KMS-11 (cell line): ENCODE data around the gene SP3.

Source experiments
- H2AFZ ChIP-seq: fragments of 200-600 bp; sonication (generic); 2 replicates; pipeline ENCODE4 v1.6.1; 2016; ENCODE audit warnings: antibody characterized with exemption, mixed run types, low read depth
- H3K27ac ChIP-seq: fragments of 200-600 bp; sonication (generic); 2 replicates; pipeline ENCODE4 v1.6.1; 2016; ENCODE audit warnings: mild to moderate bottlenecking, mixed run types
- H3K27me3 ChIP-seq: fragments of 200-600 bp; sonication (generic); 2 replicates; pipeline ENCODE4 v1.6.1; 2017; ENCODE audit warnings: mild to moderate bottlenecking, low read depth, mixed run types, moderate library complexity; ENCODE audit not compliant: insufficient read depth
- H3K36me3 ChIP-seq: fragments of 200-600 bp; sonication (generic); 2 replicates; pipeline ENCODE4 v1.6.1; 2017; ENCODE audit warnings: mild to moderate bottlenecking, mixed run types; ENCODE audit not compliant: insufficient read depth
- H3K4me1 ChIP-seq: fragments of 200-600 bp; sonication (generic); 2 replicates; pipeline ENCODE4 v1.6.1; 2016; ENCODE audit warnings: mild to moderate bottlenecking, low read depth, mixed run types; ENCODE audit not compliant: poor library complexity, severe bottlenecking
- H3K4me2 ChIP-seq: fragments of 200-600 bp; sonication (generic); 2 replicates; pipeline ENCODE4 v1.7.0; 2016; ENCODE audit warnings: mild to moderate bottlenecking, mixed run types
- H3K4me3 ChIP-seq: fragments of 200-600 bp; sonication (generic); IDR thresholded peaks from 2 replicates; pipeline ENCODE4 v1.6.1; 2017; ENCODE audit warnings: low read depth, low read length, mixed read lengths; ENCODE audit not compliant: insufficient read depth
- H3K79me2 ChIP-seq: fragments of 200-600 bp; sonication (generic); 2 replicates; pipeline ENCODE4 v1.6.1; 2016; ENCODE audit warnings: low read depth, mixed run types; ENCODE audit not compliant: insufficient read depth
- H3K9ac ChIP-seq: fragments of 200-600 bp; sonication (generic); 2 replicates; pipeline ENCODE4 v1.6.1; 2016; ENCODE audit warnings: mild to moderate bottlenecking, mixed run types
- H4K20me1 ChIP-seq: fragments of 200-600 bp; sonication (generic); 2 replicates; pipeline ENCODE4 v1.6.1; 2016; ENCODE audit warnings: mild to moderate bottlenecking, mixed run types; ENCODE audit not compliant: insufficient read depth
- TF ChIP-seq, protein P1 (sequence below): fragments of 200-600 bp; sonication (generic); conservative IDR thresholded peaks from 2 replicates; pipeline ENCODE4 v1.6.1; 2017; ENCODE audit warnings: low read depth, mild to moderate bottlenecking, antibody characterized with exemption, low read length, moderate library complexity, mixed read lengths

The SP3 gene

DNA sequence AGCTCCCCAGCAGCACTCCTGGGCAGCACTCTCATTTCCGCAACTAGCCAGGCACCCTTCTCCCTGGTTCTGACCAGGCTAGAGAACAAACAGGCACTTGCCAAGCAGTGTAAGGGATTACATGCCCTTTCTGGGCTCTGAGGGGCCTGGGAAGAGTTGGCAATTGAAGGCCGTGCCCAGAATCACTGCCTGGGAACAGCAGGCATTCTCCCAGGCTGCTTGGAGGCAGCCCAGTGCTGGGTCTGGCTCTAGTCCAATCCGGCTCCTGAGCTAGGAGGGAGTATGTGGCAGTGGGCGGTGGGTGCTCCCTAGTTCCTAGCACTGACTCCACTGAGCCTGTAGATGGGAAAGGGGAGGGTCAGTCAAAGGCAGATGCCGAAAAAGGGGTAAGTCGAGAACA is 34.1 kb upstream of the SP3 start:
- no peak overlapping the region for H3K9ac ChIP-seq

DNA sequence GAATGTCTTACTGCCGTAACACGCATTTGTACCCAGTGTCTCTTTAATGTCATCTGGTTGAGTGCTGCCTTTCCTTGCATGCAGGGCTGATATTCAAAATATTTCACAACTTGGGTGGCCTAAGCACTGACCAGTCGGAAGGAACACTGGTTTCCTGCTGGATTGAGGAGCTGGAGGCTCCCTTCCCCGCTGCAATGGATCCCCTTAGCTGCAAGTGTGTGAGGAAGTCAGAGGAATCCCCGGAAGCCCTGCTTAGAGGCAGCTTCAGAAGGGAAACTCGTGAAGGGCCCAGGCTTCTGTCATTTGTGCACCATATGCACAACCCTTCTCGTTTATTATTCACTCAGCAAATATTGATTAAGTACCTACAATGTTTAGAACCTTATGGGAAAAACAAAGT is 33.2 kb upstream of the SP3 start:
- no peaks in the 10 kb centered on the region for H3K27me3 ChIP-seq

More for the DNA sequence above, 34.1 kb upstream of the SP3 start:
- Histone ChIP-seq H4K20me1 (no peaks in the 10 kb centered on the region), H3K4me2 (no peak overlapping the region), H3K36me3 (no peaks in the 10 kb centered on the region), H2AFZ (no peak overlapping the region), H3K79me2 (no peaks in the 10 kb centered on the region), H3K4me3 (no peak overlapping the region), H3K27me3 (no peaks in the 10 kb centered on the region), H3K27ac (no peak overlapping the region), H3K4me1 (peaks cover 3% of the 10 kb centered on the region)
- TF ChIP-seq, protein P1, sequence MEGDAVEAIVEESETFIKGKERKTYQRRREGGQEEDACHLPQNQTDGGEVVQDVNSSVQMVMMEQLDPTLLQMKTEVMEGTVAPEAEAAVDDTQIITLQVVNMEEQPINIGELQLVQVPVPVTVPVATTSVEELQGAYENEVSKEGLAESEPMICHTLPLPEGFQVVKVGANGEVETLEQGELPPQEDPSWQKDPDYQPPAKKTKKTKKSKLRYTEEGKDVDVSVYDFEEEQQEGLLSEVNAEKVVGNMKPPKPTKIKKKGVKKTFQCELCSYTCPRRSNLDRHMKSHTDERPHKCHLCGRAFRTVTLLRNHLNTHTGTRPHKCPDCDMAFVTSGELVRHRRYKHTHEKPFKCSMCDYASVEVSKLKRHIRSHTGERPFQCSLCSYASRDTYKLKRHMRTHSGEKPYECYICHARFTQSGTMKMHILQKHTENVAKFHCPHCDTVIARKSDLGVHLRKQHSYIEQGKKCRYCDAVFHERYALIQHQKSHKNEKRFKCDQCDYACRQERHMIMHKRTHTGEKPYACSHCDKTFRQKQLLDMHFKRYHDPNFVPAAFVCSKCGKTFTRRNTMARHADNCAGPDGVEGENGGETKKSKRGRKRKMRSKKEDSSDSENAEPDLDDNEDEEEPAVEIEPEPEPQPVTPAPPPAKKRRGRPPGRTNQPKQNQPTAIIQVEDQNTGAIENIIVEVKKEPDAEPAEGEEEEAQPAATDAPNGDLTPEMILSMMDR = no peak

DNA sequence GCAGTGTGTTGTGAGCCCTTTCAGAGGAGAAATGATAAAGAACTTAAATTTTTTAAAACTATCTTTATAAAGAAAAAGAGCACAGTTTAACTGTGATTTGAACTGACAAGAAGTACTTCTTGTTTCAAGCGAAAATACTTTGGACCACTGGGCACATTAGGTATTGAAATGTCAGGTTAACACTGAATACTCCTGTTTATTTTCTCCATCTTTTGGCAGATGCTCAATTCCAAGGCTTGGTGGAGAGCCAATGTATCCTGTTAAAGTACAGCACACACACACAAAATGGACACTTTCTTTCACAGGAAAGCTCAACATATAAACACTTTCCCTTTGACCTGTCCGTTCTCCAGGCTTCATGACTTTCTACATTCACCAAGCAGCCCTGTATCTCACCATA is 32.6 kb upstream of the SP3 start:
- H3K79me2 ChIP-seq = no peaks in the 10 kb centered on the region
- no peak overlapping the region for H2AFZ ChIP-seq
- H3K4me3 ChIP-seq = no peak overlapping the region
- no peaks in the 10 kb centered on the region for H4K20me1 ChIP-seq
- TF ChIP-seq, protein P1 = no peak
- H3K4me2 ChIP-seq = no peak overlapping the region
- H3K36me3 ChIP-seq = no peaks in the 10 kb centered on the region
- H3K4me1 ChIP-seq = peaks cover 5% of the 10 kb centered on the region
- no peaks in the 10 kb centered on the region for H3K27me3 ChIP-seq
- no peak overlapping the region for H3K9ac ChIP-seq
- H3K27ac ChIP-seq = no peak overlapping the region

More for the DNA sequence above, 33.2 kb upstream of the SP3 start:
- Histone ChIP-seq H3K4me1 (peaks cover 3% of the 10 kb centered on the region), H2AFZ (no peak overlapping the region), H3K36me3 (no peaks in the 10 kb centered on the region), H3K4me2 (no peak overlapping the region), H3K27ac (no peak overlapping the region), H3K4me3 (no peak overlapping the region), H3K79me2 (no peaks in the 10 kb centered on the region), H4K20me1 (no peaks in the 10 kb centered on the region), H3K9ac (no peak overlapping the region)
- TF ChIP-seq, protein P1 = no peak

DNA sequence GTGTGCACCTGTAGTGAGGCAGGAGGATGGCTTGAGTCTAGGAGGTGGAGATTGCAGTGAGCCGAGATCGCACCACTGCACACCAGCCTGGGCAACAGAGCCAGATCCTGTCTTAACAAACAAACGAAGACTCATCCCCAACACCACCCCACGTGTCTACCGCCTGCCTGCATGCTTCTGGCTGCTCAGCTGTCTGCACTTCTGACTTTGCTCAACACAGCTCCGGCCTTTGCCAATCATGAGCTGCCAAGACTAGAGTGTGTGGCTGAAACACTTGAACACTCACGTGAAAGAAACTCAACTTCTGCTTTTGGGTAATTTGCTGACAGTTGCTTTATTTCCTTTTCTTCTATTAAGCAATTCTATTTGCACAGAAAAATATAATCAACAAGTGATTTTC is 32.1 kb upstream of the SP3 start:
- no peaks in the 10 kb centered on the region for H3K79me2 ChIP-seq
- no peaks in the 10 kb centered on the region for H4K20me1 ChIP-seq
- H3K4me1 ChIP-seq = peaks cover 10% of the 10 kb centered on the region
- H3K9ac ChIP-seq = no peak overlapping the region
- no peak overlapping the region for H3K4me3 ChIP-seq
- no peak overlapping the region for H3K4me2 ChIP-seq
- no peaks in the 10 kb centered on the region for H3K36me3 ChIP-seq
- H2AFZ ChIP-seq = no peak overlapping the region
- H3K27me3 ChIP-seq = no peaks in the 10 kb centered on the region
- H3K27ac ChIP-seq = no peak overlapping the region
- TF ChIP-seq, protein P1 = no peak
